SK-N-SH treated with all-trans-retinoic acid at 6 μM for 48 hours (cell line): ENCODE data around the gene APLN.

Experiments used
- ARNTL ChIP-seq: fragments of 450-650 bp; formaldehyde crosslinking; IDR thresholded peaks from 2 replicates; pipeline ENCODE4 v1.5.0; 2020; ENCODE audit warnings: low read depth, mild to moderate bottlenecking, moderate library complexity, borderline replicate concordance
- BACH2 ChIP-seq: fragments of 250-450 bp; sonication (Bioruptor Pico); IDR thresholded peaks from 2 replicates; pipeline ENCODE4 v1.9.0; 2021; ENCODE audit warnings: mild to moderate bottlenecking, borderline replicate concordance
- CREB5 ChIP-seq: fragments of 250-450 bp; sonication (Bioruptor Pico); IDR thresholded peaks from 2 replicates; pipeline ENCODE4 v1.5.1; 2020; ENCODE audit warnings: low read depth, mild to moderate bottlenecking, moderate library complexity
- CSRNP3 ChIP-seq: fragments of 250-450 bp; sonication (Bioruptor Pico); IDR thresholded peaks from 2 replicates; pipeline ENCODE4 v1.5.1; 2021; ENCODE audit warnings: mild to moderate bottlenecking, moderate library complexity
- OSR1 ChIP-seq: fragments of 250-450 bp; sonication (Bioruptor Pico); IDR thresholded peaks from 2 replicates; pipeline ENCODE4 v1.8.0; 2022; ENCODE audit warnings: moderate library complexity, mild to moderate bottlenecking, inconsistent platforms
- RARB ChIP-seq: fragments of 250-450 bp; sonication (Bioruptor Pico); IDR thresholded peaks from 2 replicates; pipeline ENCODE4 v1.8.0; 2021; ENCODE audit warnings: mild to moderate bottlenecking, moderate library complexity
- TOX ChIP-seq: fragments of 250-450 bp; sonication (Bioruptor Pico); IDR thresholded peaks from 2 replicates; pipeline ENCODE4 v1.8.0; 2021; ENCODE audit warnings: mild to moderate bottlenecking, moderate library complexity, borderline replicate concordance
- ZC3H10 ChIP-seq: fragments of 250-450 bp; sonication (Bioruptor Pico); IDR thresholded peaks from 2 replicates; pipeline ENCODE4 v1.5.1; 2021; ENCODE audit warnings: mild to moderate bottlenecking, moderate library complexity
- ZFP3 ChIP-seq: fragments of 250-450 bp; sonication (Bioruptor Pico); IDR thresholded peaks from 2 replicates; pipeline ENCODE4 v1.5.0; 2020; ENCODE audit warnings: mild to moderate bottlenecking, moderate library complexity
- ZFP30 ChIP-seq: fragments of 450-650 bp; formaldehyde crosslinking; IDR thresholded peaks from 2 replicates; pipeline ENCODE4 v1.5.0; 2022; ENCODE audit warnings: mild to moderate bottlenecking, moderate library complexity
- ZNF565 ChIP-seq: fragments of 450-650 bp; formaldehyde crosslinking; conservative IDR thresholded peaks from 2 replicates; pipeline ENCODE4 v1.5.0; 2020; ENCODE audit warnings: low read depth, mild to moderate bottlenecking, moderate library complexity
- ZNF8 ChIP-seq: fragments of 450-650 bp; formaldehyde crosslinking; IDR thresholded peaks from 2 replicates; pipeline ENCODE4 v1.5.0; 2020; ENCODE audit warnings: mild to moderate bottlenecking, moderate library complexity
- TF ChIP-seq, protein P1 (sequence below): fragments of 250-450 bp; sonication (Bioruptor Pico); IDR thresholded peaks from 2 replicates; pipeline ENCODE4 v1.8.0; 2020; ENCODE audit warnings: mild to moderate bottlenecking, moderate library complexity, borderline replicate concordance

- no peak for TF ChIP-seq BACH2
- no peak for TF ChIP-seq ZFP30 (CRISPR knock-in tag)
- TF ChIP-seq, protein P1, sequence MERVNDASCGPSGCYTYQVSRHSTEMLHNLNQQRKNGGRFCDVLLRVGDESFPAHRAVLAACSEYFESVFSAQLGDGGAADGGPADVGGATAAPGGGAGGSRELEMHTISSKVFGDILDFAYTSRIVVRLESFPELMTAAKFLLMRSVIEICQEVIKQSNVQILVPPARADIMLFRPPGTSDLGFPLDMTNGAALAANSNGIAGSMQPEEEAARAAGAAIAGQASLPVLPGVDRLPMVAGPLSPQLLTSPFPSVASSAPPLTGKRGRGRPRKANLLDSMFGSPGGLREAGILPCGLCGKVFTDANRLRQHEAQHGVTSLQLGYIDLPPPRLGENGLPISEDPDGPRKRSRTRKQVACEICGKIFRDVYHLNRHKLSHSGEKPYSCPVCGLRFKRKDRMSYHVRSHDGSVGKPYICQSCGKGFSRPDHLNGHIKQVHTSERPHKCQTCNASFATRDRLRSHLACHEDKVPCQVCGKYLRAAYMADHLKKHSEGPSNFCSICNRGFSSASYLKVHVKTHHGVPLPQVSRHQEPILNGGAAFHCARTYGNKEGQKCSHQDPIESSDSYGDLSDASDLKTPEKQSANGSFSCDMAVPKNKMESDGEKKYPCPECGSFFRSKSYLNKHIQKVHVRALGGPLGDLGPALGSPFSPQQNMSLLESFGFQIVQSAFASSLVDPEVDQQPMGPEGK (CRISPR knock-in tag): no peak
- no peak for TF ChIP-seq TOX (CRISPR knock-in tag)
- no peak for TF ChIP-seq ZC3H10 (CRISPR knock-in tag)
- TF ChIP-seq ARNTL (CRISPR knock-in tag): no peak
- no peak for TF ChIP-seq ZNF565 (CRISPR knock-in tag)
- no peak for TF ChIP-seq RARB (CRISPR knock-in tag)
- TF ChIP-seq ZFP3: no peak
- TF ChIP-seq ZNF8: no peak
- no peak for TF ChIP-seq OSR1
- TF ChIP-seq CSRNP3: no peak
- TF ChIP-seq CREB5 (CRISPR knock-in tag): no peak
Measured at GRCh38 chrX:129597905-129598304, 56.9 kb downstream of the APLN start.
